Activated CD8-positive, alpha-beta T cell treated with anti-CD3 and anti-CD28 coated beads for 36 hours (primary cell): ENCODE measurements around the gene DLG2. TPM values are rescaled to one million over a fixed set of nuclear protein-coding genes. Genes with fewer than 3 reads are reported as not detected.

ENCODE experiments used
- ATAC-seq: fragments of 200-7000 bp; cut with Tn5 transposase; one replicate; pipeline ENCODE4 v1.10.0; 2021; ENCODE audit warnings: mild to moderate bottlenecking, moderate library complexity
- CTCF ChIA-PET: fragments of 350-600 bp; sonication (Branson Sonifier 250); formaldehyde crosslinking; loops from one replicate; lab custom pipeline; 2021; ENCODE audit warnings: antibody characterized with exemption; lab: Charles Lee
- POLR2A ChIA-PET: fragments of 350-600 bp; sonication (Branson Sonifier 250); formaldehyde crosslinking; loops from one replicate; lab custom pipeline; 2021; ENCODE audit warnings: antibody characterized with exemption; lab: Charles Lee
- DNase-seq: peaks from one replicate; pipeline ENCODE4 v3.0.0-alpha.2; 2020
- H3K27ac Mint-ChIP-seq: one replicate; pipeline ENCODE4 v1.8.0; 2021; ENCODE audit warnings: mild to moderate bottlenecking, mixed read lengths
- H3K27me3 Mint-ChIP-seq: one replicate; pipeline ENCODE4 v1.8.0; 2021; ENCODE audit warnings: mixed read lengths
- H3K36me3 Mint-ChIP-seq: one replicate; pipeline ENCODE4 v1.8.0; 2021; ENCODE audit warnings: low read depth, mixed read lengths
- H3K4me1 Mint-ChIP-seq: one replicate; pipeline ENCODE4 v1.8.0; 2021; ENCODE audit warnings: low read depth, mixed read lengths
- H3K4me3 Mint-ChIP-seq: one replicate; pipeline ENCODE4 v1.8.0; 2021; ENCODE audit warnings: mild to moderate bottlenecking, moderate library complexity, mixed read lengths
- H3K9me3 Mint-ChIP-seq: one replicate; pipeline ENCODE4 v1.8.0; 2021; ENCODE audit warnings: mixed read lengths
- intact Hi-C: fragments of 100-400 bp; cut with micrococcal nuclease; formaldehyde crosslinking; loops from one replicate; pipeline ENCODE4 v1.10.0; 2022
- total RNA-seq, 2 experiments: library from RNA; stranded (reverse); gene quantifications; one replicate each; pipeline ENCODE4 v1.2.3, GENCODE V29; 2021
- TF ChIP-seq, protein P1 (sequence below): fragments of 200-600 bp; IDR thresholded peaks from one replicate; pipeline ENCODE4 v1.8.0; 2022; ENCODE audit warnings: antibody characterized with exemption, mild to moderate bottlenecking

Gene DLG2
- total RNA-seq, 2 experiments from 2014 or later, result 2.2 to 2.6 TPM

DNA sequence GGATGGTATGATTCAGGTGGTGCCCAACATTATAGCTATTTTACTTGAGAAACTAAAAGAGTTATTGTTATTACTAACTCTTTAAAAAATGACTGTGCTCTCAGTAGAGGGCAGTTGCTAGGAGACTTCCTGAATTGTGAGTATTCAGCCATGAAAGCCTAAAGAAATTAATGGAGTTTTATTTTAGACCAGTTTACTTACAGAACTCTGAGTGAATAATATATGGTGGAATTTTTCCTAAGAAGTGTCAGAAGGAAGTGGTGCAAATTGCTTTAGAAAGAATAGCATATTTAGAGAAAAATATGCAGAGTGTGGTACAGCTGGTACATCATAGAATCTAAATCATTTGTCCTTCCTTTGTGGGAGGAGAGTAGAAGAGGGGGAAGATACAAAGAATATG, 1651.1 kb downstream of the DLG2 start:
- Mint-ChIP-seq H3K9me3 (no peaks in the 10 kb centered on the region), H3K4me3 (no peak overlapping the region), H3K36me3 (no peaks in the 10 kb centered on the region), H3K4me1 (no peaks in the 10 kb centered on the region), H3K27ac (no peak overlapping the region), H3K27me3 (no peaks in the 10 kb centered on the region)
- TF ChIP-seq, protein P1, sequence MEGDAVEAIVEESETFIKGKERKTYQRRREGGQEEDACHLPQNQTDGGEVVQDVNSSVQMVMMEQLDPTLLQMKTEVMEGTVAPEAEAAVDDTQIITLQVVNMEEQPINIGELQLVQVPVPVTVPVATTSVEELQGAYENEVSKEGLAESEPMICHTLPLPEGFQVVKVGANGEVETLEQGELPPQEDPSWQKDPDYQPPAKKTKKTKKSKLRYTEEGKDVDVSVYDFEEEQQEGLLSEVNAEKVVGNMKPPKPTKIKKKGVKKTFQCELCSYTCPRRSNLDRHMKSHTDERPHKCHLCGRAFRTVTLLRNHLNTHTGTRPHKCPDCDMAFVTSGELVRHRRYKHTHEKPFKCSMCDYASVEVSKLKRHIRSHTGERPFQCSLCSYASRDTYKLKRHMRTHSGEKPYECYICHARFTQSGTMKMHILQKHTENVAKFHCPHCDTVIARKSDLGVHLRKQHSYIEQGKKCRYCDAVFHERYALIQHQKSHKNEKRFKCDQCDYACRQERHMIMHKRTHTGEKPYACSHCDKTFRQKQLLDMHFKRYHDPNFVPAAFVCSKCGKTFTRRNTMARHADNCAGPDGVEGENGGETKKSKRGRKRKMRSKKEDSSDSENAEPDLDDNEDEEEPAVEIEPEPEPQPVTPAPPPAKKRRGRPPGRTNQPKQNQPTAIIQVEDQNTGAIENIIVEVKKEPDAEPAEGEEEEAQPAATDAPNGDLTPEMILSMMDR, result no peak
- POLR2A ChIA-PET, result no interaction called here
- intact Hi-C loops, result no loop called here
- DNase-seq (no peak), ATAC-seq (no peak)
- CTCF ChIA-PET, result no interaction called here

DNA sequence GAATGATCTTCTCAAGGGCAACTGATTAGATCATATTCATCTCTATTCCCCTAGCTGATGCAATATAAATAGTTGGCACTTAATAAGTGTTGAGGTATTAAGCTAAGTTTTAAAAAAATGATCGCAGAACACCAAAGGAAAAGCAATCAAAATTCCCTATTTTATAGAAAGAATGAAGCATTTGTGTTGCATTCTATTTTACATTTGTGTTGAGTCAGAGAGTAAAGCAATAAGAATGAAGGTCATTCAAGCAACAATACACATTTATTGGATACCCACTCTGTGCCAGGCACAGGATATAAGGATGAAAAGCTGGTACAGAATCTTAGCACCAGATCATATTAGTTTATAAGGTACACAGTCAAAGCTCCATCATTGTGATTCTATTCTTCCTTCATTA, 1654.6 kb downstream of the DLG2 start:
- no peaks in the 10 kb centered on the region for H3K9me3 Mint-ChIP-seq
- CTCF ChIA-PET, result no interaction called here
- TF ChIP-seq, protein P1, result no peak
- no peaks in the 10 kb centered on the region for H3K36me3 Mint-ChIP-seq
- intact Hi-C loops, result no loop called here
- no peak overlapping the region for H3K27ac Mint-ChIP-seq
- H3K4me1 Mint-ChIP-seq, result no peaks in the 10 kb centered on the region
- POLR2A ChIA-PET, result no interaction called here
- H3K4me3 Mint-ChIP-seq, result no peak overlapping the region
- no peaks in the 10 kb centered on the region for H3K27me3 Mint-ChIP-seq
- ATAC-seq, result no peak
- no peak for DNase-seq

DNA sequence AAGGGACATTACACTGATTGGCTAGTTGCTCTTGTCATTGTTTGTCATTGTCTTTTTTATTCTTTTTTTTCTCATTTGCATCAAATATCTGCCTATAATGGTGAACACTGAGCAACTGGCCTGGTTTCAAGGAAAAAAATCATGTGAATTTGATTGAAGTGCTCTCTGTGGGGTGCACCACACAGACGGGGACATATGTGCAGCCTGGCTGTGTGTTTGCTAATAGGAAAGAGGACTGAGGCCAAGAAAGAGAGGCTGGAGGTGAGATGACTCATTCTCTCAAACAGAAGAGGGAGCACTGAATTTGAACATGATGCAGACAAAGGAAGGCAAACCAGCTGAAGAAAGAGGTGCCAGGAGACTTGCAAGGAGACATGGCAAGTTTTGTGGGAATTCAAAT, 1656.1 kb downstream of the DLG2 start:
- Mint-ChIP-seq H3K4me3 (no peak overlapping the region), H3K36me3 (no peaks in the 10 kb centered on the region), H3K4me1 (no peaks in the 10 kb centered on the region), H3K27me3 (no peaks in the 10 kb centered on the region), H3K9me3 (no peaks in the 10 kb centered on the region), H3K27ac (no peak overlapping the region)
- POLR2A ChIA-PET, result no interaction called here
- DNase-seq (no peak), ATAC-seq (no peak)
- CTCF ChIA-PET, result no interaction called here
- TF ChIP-seq, protein P1, result no peak
- intact Hi-C loops, result no loop called here

DNA sequence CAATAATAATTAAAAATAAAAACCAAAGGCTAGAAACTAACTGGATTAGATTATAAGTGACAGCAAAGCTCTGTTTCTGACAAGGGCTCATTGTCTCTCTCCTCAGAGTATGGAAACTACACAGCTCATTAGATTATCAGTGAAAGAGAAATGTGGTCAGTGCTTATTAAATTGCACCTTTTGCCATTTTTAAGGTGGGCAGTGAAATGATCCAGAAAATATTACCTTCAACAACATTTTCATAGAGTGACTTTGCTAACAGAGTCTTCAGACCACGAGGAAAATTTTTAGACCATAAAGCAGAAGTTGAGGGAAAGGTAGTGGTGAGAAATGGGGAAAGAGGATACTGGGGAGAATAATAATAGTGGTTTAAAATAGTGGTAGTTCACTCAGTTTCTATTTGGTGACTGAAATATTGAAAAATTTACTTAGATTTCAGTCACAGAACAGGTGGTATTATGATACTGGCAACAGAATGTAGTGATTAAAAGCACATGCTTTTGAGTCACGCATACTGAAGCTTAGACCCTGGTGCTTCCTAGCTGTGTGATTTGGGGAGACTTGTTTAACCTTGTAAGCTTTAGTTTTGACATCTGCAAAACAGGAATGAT, 1657.0 kb downstream of the DLG2 start:
- ChIA-PET POLR2A (no interaction called here), CTCF (no interaction called here)
- intact Hi-C loops, result no loop called here
- H3K4me3 Mint-ChIP-seq, result no peak overlapping the region
- no peak for DNase-seq
- no peaks in the 10 kb centered on the region for H3K4me1 Mint-ChIP-seq
- TF ChIP-seq, protein P1, result no peak
- no peaks in the 10 kb centered on the region for H3K36me3 Mint-ChIP-seq
- ATAC-seq, result no peak
- H3K27me3 Mint-ChIP-seq, result no peaks in the 10 kb centered on the region
- no peaks in the 10 kb centered on the region for H3K9me3 Mint-ChIP-seq
- no peak overlapping the region for H3K27ac Mint-ChIP-seq

DNA sequence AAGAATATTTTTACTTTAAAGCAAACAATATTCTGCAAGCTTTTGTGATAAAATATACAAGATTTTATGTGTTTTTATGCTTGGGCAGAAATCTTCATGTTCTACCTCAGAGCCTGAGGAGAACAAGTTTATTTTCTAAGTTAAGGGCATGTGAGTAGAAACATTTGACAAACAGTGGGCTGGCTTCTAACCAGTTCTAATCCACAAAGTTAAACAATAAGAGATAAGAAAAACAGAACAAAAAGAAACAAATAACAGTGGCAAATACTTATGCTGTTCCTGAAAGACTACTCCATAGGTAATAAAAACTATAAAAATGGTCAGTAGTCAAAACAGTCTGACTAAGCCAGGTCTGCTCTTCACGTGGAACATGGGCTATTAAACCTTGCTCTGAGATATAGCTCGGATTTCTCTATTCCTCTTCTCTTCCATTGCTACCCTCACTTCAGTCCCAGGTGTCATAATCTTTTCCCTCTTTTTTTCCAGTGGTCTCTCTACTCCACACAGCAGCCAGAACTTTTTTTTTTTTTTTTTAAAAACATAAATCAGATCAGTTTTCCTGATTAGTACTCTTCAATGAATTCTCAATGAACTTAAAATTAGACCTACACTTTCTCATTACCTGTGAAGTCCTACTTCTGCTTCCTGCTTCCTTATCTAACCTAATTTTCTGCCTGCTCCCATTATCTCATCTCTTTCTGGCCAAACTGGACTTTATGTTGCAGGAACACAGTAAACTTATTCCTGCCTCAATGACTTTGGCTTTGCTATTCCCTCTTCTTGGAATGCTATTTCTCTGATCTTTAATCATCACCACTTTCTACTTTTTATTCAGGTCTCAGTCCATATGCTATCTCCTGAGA, 1669.9 kb downstream of the DLG2 start:
- CTCF ChIA-PET, result no interaction called here
- no peak for ATAC-seq
- Mint-ChIP-seq H3K9me3 (no peaks in the 10 kb centered on the region), H3K36me3 (no peaks in the 10 kb centered on the region), H3K4me3 (no peak overlapping the region), H3K27ac (no peak overlapping the region), H3K27me3 (no peaks in the 10 kb centered on the region), H3K4me1 (no peaks in the 10 kb centered on the region)
- POLR2A ChIA-PET, result no interaction called here
- no peak for DNase-seq
- TF ChIP-seq, protein P1, result no peak
- intact Hi-C loops, result no loop called here
